GM06990 (cell line): ENCODE data around the gene FATE1.

ENCODE experiments used
- DNase-seq: peaks from one replicate; pipeline ENCODE4 v3.0.0-alpha.2; 2011; ENCODE audit not compliant: insufficient read length; ENCODE audit errors: extremely low read depth
- H3K27me3 ChIP-seq: replicated peaks from 2 replicates; pipeline ENCODE4 v1.6.0; 2011; ENCODE audit warnings: low read length; ENCODE audit not compliant: control insufficient read depth, insufficient read depth
- H3K36me3 ChIP-seq: 2 replicates; pipeline ENCODE4 v1.5.1; 2011; ENCODE audit warnings: low read length; ENCODE audit not compliant: control insufficient read depth, insufficient read depth
- H3K4me3 ChIP-seq: replicated peaks from 2 replicates; pipeline ENCODE4 v1.5.1; 2011; ENCODE audit warnings: low read depth, mild to moderate bottlenecking, control low read depth, low read length
- CTCF ChIP-seq: IDR thresholded peaks from 2 replicates; pipeline ENCODE4 v1.5.1; 2011; ENCODE audit warnings: low read length, control low read depth, mild to moderate bottlenecking, inconsistent platforms; ENCODE audit not compliant: insufficient read depth, poor library complexity, severe bottlenecking

The FATE1 gene

DNA sequence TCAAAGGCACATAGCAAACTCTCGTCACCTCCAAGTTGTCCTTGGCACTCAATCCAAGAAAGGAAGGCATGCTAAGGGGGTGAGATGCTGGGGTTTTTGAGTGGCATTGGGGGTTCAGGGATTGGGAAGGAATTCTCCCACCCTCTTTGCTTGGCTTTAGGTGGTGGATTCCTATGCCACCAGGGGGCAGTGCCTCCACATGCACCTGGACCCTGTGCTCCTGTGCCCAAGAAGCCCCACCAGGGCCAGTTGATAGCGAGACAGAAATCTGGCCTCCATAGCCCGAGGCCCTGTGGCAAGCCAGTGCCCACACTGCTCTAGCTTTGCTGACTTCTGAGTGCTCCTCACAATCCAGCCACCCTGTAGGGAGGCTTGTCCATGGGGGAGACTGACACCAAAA, 2.0 kb upstream of the FATE1 start:
- Histone ChIP-seq H3K36me3 (no peaks in the 10 kb centered on the region), H3K27me3 (no peaks in the 10 kb centered on the region; the same call in 1 of the 2 replicates), H3K4me3 (no peak overlapping the region)
- no peak for DNase-seq
- TF ChIP-seq CTCF = peak; percentile 78

GRCh38 chrX:151714362-151714761, 1.5 kb upstream of the FATE1 start:
- Histone ChIP-seq H3K27me3 (no peaks in the 10 kb centered on the region; the same call in 1 of the 2 replicates), H3K36me3 (no peaks in the 10 kb centered on the region), H3K4me3 (no peak overlapping the region)
- no peak for TF ChIP-seq CTCF
- no peak for DNase-seq

GRCh38 chrX:151722241-151722846, 6.5 kb downstream of the FATE1 start:
- no peaks in the 10 kb centered on the region for H3K36me3 ChIP-seq
- peak; percentile 68 for TF ChIP-seq CTCF
- H3K27me3 ChIP-seq = no peaks in the 10 kb centered on the region
- peak; percentile 18 for DNase-seq
- no peak overlapping the region for H3K4me3 ChIP-seq

- Histone ChIP-seq H3K4me3 (no peak overlapping the region), H3K27me3 (no peaks in the 10 kb centered on the region), H3K36me3 (no peaks in the 10 kb centered on the region)
- TF ChIP-seq CTCF = no peak
- DNase-seq = no peak
Observed at GRCh38 chrX:151723156-151723760, 7.4 kb downstream of the FATE1 start.

DNA sequence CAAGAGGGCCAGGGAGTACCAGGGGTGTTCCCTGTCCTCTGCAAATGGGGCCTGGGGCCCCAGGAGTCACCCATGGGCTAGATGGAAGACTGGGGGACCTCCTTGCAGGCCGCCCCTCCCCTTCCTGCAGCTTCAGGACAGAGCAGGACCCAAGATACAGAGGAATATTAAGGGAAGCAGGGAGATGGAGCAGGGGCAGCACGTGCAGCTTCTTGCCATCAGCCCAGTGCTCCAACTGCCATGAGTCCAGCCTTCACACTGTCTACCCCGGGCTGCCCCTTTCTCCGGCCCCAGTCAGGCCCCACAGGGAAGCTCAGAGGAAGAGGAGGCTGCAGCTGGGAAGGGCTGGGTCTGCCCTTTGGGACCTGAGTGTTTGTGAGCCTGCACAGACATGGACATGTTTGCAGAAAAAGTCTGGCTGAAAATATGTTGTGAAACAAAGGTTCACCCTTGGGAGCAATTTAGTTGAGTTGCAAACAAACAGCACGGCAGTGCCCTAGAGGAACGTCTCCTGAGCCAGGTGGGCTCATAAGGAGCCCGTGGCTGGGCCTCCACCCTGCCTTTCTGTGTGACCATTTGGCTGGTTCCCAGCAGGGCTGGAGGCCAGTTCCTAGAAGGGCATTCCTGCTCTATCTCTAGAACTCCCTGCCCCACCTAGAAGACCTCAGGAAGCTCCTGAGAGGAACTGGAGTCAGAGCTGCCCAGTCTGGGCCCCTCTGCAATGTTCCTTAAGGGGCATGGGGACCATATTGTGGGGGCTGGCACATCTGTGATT, 8.9 kb downstream of the FATE1 start:
- no peak for TF ChIP-seq CTCF
- Histone ChIP-seq H3K4me3 (no peak overlapping the region), H3K36me3 (no peaks in the 10 kb centered on the region), H3K27me3 (no peaks in the 10 kb centered on the region)
- DNase-seq = no peak

DNA sequence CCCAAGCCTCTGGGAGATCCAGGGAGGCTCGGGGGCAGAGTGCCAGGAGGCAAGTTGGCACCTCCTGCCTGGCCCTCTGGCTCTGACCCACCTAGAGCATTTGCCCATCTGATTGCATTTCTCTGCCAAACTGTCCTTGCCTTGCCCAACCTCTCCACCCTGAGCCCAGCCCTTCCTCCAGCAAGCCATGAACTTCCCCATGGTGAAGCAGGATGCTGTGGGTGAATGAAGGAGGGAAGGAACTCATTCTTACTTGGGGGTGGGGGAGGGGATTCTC, 9.4 kb downstream of the FATE1 start:
- no peaks in the 10 kb centered on the region for H3K36me3 ChIP-seq
- H3K27me3 ChIP-seq = no peaks in the 10 kb centered on the region
- DNase-seq = no peak
- no peak overlapping the region for H3K4me3 ChIP-seq
- TF ChIP-seq CTCF = no peak
